Stimulated activated CD8-positive, alpha-beta memory T cell treated with anti-CD3 and anti-CD28 coated beads, Interleukin-4, amount 100 ng/mL, for 24 hours (primary cell): ENCODE data around the gene ZNF485.
A peak's percentile ranks its signal among the peaks of the same experiment; 100 is the strongest.
"Not testable (repeated sequence)": the region's sequence is repeated elsewhere in the genome, so short reads cannot be mapped to it uniquely, and the experiment has no call there.

Experiments
- DNase-seq: peaks from one replicate; pipeline ENCODE4 v3.0.0-alpha.2; 2020; ENCODE audit warnings: low read depth

The ZNF485 gene

GRCh38 chr10:43605850-43606322 is 352 bp upstream of the ZNF485 start:
- DNase-seq, result no peak

- no peak for DNase-seq
Observed at GRCh38 chr10:43607199-43607573, 948 bp downstream of the ZNF485 start.

- no peak for DNase-seq
Observed at GRCh38 chr10:43610636-43611035, 4.4 kb downstream of the ZNF485 start.

DNA sequence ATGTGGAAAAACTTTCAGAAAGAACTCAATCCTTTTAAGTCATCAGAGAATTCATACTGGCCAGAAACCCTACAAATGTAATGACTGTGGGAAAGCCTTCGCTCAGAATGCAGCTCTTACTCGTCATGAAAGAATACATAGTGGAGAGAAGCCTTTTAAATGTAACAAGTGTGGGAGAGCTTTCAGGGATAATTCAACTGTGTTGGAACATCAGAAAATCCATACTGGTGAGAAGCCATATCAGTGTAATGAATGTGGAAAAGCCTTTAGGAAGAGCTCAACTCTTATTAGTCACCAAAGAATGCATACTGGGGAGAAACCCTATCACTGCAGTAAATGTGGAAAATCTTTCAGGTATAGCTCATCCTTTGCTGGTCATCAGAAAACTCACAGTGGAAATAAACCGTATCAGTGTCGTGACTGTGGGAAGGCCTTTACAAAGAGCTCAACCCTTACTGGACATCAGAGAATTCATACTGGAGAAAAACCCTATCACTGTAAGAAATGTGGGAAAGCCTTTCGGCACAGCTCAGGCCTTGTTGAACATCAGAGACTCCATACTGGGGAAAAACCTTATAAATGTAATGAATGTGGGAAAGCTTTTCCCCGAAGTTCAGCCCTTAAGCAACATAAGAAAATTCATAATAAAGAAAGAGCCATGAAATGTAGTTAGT is 10.6 kb downstream of the ZNF485 start:
- DNase-seq, result no peak

DNA sequence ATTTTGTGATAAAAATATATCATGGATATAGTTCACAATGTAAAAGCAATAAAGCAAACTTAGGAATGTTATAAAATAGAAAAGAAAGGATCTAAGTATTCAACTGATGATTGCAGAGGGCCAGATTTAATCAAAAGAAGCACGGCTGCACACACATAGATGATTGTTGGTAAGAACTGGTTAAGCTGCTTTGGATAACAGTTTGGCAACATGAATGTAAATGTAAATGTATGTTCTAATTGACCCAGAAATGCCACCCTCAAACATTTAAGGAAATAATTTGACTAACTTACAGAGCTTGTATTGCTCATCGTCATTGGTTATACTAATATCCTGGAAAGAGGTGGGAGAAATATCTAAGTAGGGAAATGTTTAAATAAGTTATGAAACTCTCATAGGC is 13.1 kb downstream of the ZNF485 start:
- no peak for DNase-seq

GRCh38 chr10:43622038-43622437 is 15.8 kb downstream of the ZNF485 start:
- DNase-seq, result no peak

DNA sequence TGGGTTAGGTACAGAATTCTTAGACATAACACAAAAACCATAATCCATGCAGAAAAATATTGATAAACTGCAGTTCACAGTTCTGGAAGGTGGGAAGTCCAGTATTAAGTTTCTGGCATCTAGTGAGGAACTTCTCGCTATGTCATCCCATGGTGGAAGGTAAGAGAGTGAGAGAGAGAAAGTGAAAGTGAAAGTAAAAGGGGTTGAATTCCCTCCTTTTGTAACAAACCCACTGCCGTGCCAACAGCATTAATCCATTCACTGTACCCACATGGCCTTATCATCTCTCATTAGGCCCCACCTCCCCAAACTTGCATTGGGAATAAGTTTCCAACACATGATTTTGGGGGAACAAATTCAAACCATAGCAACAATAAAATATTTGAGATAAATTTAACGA is 17.1 kb downstream of the ZNF485 start:
- DNase-seq, result no peak

- no peak for DNase-seq
Observed at GRCh38 chr10:43627942-43628341, 21.7 kb downstream of the ZNF485 start.

- no peak for DNase-seq
Observed at GRCh38 chr10:43628956-43629355, 22.7 kb downstream of the ZNF485 start.

- not testable (repeated sequence) for DNase-seq
Observed at GRCh38 chr10:43635816-43636215, 29.6 kb downstream of the ZNF485 start.

DNA sequence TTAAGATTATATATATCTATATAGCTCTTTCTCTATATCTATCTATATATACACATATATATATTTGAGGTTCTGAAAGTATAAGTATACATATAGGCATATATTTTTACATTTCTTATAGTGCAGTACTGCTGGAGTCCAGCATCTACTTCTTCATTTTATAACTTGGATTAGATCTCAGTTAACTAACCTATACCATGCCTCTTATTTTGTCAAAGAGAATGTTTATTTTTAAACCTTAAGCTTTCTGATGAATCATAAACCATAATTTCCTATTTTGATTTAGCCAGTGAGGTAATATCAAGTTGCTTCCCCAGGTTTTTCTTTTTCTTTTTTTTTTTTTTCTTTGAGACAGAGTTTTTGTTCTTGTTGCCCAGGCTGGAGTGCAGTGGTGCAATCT is 34.4 kb downstream of the ZNF485 start:
- no peak for DNase-seq

DNA sequence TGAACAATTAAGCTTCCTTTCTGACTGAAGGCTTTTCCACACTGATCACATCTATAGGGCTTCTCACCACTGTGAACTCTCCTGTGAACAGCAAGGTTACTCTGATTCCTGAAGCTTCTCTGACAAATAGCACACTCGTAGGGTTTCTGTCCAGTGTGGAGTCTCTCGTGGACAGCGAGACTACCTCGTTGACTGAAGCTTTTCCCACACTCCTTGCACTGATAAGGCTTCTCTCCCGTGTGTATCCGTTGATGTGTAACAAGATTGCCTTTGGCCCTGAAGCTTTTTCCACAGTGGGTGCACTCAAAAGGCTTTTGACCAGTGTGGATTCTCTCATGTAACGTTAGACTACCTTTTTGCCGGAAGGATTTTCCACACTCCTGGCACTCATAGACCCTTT is 38.0 kb downstream of the ZNF485 start:
- DNase-seq, result no peak

GRCh38 chr10:43645866-43646265 is 39.6 kb downstream of the ZNF485 start:
- no peak for DNase-seq

DNA sequence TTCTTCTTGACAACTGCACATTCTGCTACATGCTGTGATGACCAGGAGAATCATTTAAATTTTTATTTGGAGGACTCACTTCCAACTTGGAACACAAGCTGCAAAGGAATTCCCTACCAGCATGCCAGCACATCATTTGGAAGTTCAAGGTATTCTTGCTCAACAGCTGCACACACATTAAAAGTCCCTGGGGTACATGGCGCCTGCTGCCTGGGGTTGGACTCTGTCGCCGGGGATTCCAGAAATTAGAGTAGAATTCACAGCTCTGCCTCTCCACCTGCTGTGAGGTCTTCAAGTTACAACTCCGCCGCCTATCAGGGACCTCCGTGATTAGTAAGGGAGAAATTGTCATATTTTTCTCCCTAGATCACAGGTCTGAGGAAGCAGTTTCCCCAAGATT is 41.3 kb downstream of the ZNF485 start:
- DNase-seq, result no peak

DNA sequence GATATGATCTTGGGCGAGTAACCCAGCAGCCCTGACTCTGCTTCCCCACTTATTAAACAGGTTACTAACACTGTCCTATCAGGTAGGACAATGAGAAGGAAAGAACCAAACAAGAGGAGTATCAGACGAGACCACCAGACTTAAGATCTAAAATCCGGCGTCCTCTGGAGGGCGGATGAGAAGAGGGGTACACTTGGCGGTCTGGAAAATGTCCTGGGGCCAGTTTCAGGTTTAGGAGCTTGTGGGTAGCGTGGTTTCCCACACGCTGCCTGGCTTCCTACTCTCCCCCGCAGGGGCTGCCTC is 41.8 kb downstream of the ZNF485 start:
- DNase-seq, result no peak

GRCh38 chr10:43648398-43649184 is 42.4 kb downstream of the ZNF485 start, which contains the start of gene ZNF32:
Gene ZNF32, minus strand, starts transcription at chr10:43648881. Its CDS starts 2,748 bp downstream, at chr10:43646133.
- DNase-seq, result peak; percentile 73

GRCh38 chr10:43649185-43649523 is 42.9 kb downstream of the ZNF485 start:
- DNase-seq, result no peak

DNA sequence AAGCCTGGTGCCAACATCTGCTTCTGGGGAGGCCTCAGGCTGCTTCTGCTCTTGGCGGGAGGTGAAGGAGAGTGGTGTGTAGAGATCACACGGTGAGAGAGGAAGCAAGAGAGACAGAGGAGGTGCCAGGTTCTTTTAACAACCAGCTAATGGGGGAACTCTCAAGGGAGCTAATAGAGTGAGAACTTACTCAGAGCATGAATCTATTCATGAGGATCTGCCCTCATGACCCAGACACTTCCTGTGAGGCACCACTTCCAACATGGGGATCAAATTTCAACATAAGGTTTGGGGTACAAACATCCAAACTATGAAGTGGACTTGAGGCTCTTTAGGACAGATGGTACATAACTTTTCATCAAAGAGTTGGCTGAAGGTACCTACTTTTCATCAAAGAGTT is 47.5 kb downstream of the ZNF485 start:
- DNase-seq, result no peak

- no peak for DNase-seq
Observed at GRCh38 chr10:43655311-43655710, 49.1 kb downstream of the ZNF485 start.

DNA sequence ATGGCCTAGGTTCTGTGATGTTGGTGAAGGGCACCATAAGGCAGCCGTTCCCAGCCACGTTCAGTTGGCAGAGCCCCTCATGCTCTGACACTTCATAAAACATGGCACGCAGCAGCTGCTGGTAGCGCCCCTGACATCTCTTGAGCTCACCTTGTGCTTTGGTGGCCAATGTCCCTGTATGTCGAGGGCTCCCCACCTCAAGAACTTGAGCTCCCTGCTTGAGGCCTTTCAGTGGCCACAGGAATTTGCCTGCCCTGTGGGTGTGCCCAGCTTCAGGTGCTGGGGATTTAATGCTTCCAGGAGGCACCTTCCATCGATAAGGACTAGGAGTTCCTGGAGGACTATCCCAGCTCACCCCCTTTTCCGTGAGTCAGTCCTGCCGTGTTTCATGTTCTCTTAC is 52.0 kb downstream of the ZNF485 start:
- DNase-seq, result no peak

DNA sequence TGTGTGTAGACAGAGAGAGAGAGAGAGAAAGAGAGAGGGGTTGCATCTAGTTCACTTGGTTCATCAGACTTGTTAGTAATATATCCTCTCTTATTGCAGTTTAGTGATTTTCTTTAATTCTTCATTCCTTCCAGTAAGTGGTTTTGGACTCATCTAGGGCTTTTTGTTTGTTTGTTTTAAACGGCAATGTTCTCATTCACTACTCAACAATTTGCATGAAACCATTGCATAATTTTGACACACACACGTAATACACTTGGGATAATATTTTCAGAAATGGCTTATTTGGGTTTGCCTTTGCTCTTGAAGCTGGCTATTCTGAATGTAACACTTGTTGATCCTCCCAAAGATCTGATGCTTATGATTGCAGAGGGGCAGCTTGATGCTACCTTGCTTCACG is 58.8 kb downstream of the ZNF485 start:
- DNase-seq, result no peak

DNA sequence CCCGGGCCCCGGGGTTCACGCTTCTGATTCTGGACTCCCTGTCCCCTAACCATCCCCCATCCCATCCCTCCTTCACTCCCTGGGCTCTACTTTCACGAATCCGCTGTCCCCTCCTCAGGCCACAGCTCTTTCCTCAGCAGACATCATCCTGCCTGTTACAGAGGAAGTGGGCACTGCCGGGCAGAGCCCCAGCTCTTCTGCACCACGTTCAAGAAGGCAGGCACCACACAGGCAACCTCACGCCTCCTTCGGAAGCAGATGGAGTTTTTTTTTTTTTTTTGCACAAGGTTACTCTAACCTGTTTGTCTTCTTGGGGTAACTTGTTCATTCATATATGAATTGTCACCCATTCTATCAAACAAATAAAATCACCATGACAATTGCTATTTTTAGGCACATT is 60.3 kb downstream of the ZNF485 start:
- no peak for DNase-seq

DNA sequence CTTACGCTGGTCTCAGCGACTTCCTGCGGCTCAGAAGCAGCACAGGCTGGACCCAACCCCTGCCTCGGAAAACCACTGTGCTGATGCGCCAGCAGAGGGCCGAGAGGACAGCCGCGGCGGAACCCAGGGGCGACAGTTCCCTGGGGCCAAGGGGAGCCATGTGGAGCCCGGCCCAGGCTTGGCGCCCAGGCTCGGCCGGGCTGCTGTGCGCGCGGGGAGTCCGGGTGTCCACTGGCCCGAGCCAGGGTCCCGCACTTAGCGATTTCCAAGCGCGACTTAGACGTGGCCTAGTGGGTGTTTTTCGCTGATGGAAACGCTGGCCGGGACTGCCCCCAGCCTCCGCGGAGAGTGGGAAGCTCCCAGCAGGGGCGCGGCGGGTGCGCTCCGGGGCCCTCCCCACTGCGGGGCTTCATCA is 61.1 kb downstream of the ZNF485 start:
- DNase-seq, result no peak
